GM12892 (cell line): Measurements from ENCODE around the gene ZFP30.

Source experiments
- POLR2A ChIP-seq: IDR thresholded peaks from 2 replicates; pipeline ENCODE4 v1.6.1; 2011; ENCODE audit warnings: low read depth, low read length, control low read depth
- POLR2AphosphoS5 ChIP-seq: IDR thresholded peaks from 2 replicates; pipeline ENCODE4 v1.6.1; 2011; ENCODE audit warnings: low read depth, low read length, control low read depth

DNA sequence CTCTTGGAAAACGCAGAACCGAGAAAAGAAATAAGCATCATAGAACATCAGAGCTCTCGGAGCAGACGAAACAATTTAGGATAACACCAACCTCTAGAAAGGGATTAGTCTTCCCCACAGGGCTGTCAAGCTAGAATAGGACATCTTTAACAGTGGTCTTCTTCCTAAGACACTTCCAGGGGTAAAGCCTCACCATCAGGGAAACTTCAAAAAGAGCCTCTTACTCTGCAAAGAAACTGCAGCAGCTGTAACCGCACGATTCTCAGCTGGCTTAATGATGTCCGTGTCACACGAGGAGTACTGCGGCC, 61.3 kb downstream of the ZFP30 start:
- TF ChIP-seq POLR2AphosphoS5, result no peak
- no peak for TF ChIP-seq POLR2A
